Measurements from ENCODE around the gene ARID5B.

The ARID5B gene

DNA sequence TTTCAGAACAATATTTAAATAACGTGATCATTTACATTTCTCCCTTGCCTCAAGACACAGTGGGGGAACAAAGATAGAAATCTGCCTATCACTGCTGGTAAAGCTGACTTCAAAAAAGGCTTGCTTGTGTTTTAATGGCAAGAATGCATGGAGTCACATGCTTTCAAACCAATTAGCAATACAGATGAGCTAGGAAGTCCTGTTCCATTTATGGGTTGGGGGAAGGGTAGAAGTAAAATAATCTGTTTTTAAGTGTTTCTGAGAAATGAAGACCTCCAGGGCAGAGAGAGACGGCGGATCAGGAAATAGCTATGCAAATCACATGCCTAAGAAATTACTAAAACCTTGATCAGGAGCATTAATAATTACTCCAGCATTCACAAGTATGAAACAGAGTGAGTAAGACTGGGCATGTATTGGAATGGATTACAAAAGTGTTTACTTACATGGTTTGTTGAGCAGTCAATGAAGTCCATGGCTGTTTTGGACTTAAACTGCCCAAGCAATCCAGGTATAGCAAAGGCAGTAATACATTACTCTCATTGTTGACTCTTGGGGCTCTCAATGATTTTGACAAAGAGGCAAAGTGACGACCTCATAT, 142.0 kb downstream of the ARID5B start:
- H3K4me3 ChIP-seq (replicated peaks in 1 of 2; ENCODE audit: low read depth in 2 of 2, low read length in 2 of 2): no peak overlapping the region
- peak; percentile 50 to 68 for DNase-seq (ENCODE audit: low read depth in 2 of 2)
- TF ChIP-seq, protein P1, sequence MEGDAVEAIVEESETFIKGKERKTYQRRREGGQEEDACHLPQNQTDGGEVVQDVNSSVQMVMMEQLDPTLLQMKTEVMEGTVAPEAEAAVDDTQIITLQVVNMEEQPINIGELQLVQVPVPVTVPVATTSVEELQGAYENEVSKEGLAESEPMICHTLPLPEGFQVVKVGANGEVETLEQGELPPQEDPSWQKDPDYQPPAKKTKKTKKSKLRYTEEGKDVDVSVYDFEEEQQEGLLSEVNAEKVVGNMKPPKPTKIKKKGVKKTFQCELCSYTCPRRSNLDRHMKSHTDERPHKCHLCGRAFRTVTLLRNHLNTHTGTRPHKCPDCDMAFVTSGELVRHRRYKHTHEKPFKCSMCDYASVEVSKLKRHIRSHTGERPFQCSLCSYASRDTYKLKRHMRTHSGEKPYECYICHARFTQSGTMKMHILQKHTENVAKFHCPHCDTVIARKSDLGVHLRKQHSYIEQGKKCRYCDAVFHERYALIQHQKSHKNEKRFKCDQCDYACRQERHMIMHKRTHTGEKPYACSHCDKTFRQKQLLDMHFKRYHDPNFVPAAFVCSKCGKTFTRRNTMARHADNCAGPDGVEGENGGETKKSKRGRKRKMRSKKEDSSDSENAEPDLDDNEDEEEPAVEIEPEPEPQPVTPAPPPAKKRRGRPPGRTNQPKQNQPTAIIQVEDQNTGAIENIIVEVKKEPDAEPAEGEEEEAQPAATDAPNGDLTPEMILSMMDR (IDR thresholded peaks at IDR 0.05; ENCODE audit: low read depth, low read length): no peak

DNA sequence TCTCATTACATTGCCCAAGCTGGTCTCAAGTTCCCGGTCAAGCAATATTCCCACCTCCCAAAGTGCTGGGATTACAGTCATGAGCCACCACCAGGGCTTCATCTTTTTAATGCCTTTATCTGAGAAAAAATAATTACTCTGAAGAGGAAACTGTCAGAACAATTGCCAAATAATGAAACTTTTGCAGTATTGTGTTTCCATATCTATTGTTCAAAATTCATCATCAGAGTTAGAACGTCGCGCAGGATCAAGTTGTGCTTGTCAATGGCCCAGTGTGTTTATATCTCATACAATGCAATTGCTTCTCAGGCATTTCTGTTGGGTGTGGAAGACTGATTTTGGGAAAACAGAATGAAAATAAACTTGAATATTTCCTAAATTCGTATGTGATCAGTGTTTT, 143.1 kb downstream of the ARID5B start:
- TF ChIP-seq, protein P1 (IDR thresholded peaks at IDR 0.05; ENCODE audit: low read depth, low read length): no peak
- no peak for DNase-seq (ENCODE audit: low read depth in 2 of 2)
- no peak overlapping the region for H3K4me3 ChIP-seq (replicated peaks in 1 of 2; ENCODE audit: low read depth in 2 of 2, low read length in 2 of 2)

DNA sequence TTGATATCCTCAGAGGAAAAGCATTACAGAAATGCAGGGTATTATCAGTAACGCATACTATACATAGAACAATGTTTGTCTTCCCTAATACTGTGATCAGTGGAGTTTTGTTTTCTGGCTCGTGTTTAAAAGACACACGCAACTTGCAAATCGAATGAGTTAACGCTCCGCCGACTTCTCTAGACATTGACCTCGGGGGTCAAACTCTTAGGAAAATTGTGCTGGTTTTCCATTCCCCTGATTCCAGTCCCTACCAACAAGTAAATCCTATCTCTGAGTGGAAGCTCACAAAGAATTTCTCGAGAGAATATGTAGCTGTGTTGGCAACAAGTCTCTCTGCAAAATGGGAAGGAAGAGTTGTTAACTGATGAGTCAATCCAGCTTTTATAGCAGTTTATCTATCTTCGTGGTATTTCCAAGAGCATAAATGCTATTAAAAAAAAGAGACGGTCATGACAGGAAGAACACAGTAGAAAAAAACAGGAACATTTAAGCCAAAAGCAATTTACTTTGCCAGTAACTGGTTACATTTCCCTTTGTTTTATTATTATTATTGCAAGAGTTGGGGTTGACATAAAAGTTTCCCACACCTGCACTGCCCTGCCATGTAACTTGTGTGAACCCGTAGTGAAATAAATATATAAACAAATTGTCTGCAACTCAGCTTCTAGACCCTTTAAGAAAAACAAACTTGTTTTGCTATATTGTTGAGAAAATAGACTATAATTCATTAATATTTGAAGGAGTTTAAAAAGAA, 144.4 kb downstream of the ARID5B start:
- H3K4me3 ChIP-seq (replicated peaks in 1 of 2; ENCODE audit: low read depth in 2 of 2, low read length in 2 of 2): peak overlapping the region in 1 of 2 donors; percentile 22
- TF ChIP-seq, protein P1 (IDR thresholded peaks at IDR 0.05; ENCODE audit: low read depth, low read length): no peak
- peak; percentile 92 to 95 for DNase-seq (ENCODE audit: low read depth in 2 of 2)

- TF ChIP-seq, protein P1 (IDR thresholded peaks at IDR 0.05; ENCODE audit: low read depth, low read length): no peak
- no peak overlapping the region for H3K4me3 ChIP-seq (replicated peaks in 1 of 2; ENCODE audit: low read depth in 2 of 2, low read length in 2 of 2)
- DNase-seq (ENCODE audit: low read depth in 2 of 2): peak; percentile 72 to 96
Observed at GRCh38 chr10:62046522-62047227, 145.2 kb downstream of the ARID5B start.

DNA sequence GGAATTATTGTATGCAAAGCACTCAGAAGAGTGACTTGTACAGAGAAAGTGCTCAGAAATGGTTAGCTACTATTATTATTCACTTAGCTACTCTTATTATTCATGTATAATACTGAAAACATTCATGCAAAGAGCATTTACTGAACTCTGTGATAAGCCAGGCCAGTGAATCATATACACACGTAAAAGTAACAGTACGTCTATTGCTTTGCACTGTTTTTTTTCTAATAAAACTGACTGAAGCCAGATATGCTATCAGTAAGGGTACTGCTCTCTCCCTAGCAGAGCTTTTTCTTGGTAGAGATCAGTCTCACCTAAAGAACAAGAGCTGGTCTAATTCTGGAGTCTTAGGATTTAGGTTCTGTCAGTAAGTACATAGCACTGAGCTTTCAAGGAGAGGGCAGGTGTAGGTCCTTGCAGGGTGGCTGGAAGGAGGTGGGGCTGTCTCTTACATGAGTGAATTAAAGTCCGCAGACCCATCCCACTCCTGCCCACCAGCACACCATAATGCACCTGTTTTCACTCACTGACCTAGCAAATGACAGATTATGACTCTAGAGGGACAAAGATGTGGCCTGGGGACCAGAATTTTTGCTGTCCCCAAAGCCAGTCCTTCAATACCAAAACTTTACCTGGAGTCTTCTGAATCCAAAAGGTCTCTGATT, 145.9 kb downstream of the ARID5B start:
- TF ChIP-seq, protein P1 (IDR thresholded peaks at IDR 0.05; ENCODE audit: low read depth, low read length): no peak
- no peak overlapping the region for H3K4me3 ChIP-seq (replicated peaks in 1 of 2; ENCODE audit: low read depth in 2 of 2, low read length in 2 of 2)
- DNase-seq (ENCODE audit: low read depth in 2 of 2): peak in 1 of 2 donors; percentile 68

DNA sequence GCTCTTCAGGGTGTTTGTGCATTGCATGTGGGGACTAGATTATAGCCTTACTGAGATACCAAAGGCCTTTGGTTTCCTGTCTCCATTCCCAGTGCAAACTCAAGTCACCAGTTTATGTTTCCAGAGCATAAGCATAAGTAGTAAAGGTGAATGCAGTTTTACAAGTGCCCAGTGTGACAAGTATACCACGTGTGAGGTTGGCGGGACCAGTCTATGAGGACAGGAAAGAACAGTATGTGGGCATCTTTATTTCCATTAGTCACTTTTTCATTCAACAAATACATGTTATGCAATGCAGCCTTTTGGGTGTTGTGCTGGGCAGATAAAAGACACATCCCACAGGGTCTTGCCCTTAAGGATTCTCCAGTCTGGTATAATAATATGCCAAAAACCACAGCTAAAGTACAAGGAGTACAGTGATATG, 146.5 kb downstream of the ARID5B start:
- peak; percentile 62 for DNase-seq (ENCODE audit: low read depth in 2 of 2)
- H3K4me3 ChIP-seq (replicated peaks in 1 of 2; ENCODE audit: low read depth in 2 of 2, low read length in 2 of 2): no peak overlapping the region

More for the DNA sequence above, 146.5 kb downstream of the ARID5B start:
- TF ChIP-seq, protein P1 (IDR thresholded peaks at IDR 0.05; ENCODE audit: low read depth, low read length): no peak
